22Rv1 (cell line): ENCODE measurements around the gene GOLGA6L9.
"Not testable (repeated sequence)": the region's sequence is repeated elsewhere in the genome, so short reads cannot be mapped to it uniquely, and the experiment has no call there.

ENCODE experiments used
- H3K27ac ChIP-seq: fragments of 450-650 bp; 2 replicates; pipeline ENCODE4 v1.5.1; 2017
- ZFX ChIP-seq: fragments of 450-650 bp; IDR thresholded peaks from 2 replicates; pipeline ENCODE4 v1.6.1; 2017; ENCODE audit warnings: antibody characterized with exemption, borderline replicate concordance
- TF ChIP-seq, protein P1 (sequence below): fragments of 450-650 bp; IDR thresholded peaks from 2 replicates; pipeline ENCODE4 v1.5.1; 2017; ENCODE audit warnings: mild to moderate bottlenecking

The GOLGA6L9 gene, protein sequence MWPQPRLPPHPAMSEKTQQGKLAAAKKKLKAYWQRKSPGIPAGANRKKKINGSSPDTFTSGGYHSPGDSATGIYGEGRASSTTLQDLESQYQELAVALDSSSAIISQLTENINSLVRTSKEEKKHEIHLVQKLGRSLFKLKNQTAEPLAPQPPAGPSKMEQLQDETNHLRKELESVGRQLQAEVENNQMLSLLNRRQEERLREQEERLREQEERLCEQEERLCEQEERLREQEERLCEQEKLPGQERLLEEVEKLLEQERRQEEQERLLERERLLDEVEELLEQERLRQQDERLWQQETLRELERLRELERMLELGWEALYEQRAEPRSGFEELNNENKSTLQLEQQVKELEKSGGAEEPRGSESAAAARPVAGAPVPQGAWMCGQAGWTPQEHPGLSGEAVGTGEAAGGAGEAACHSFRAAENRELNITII

DNA sequence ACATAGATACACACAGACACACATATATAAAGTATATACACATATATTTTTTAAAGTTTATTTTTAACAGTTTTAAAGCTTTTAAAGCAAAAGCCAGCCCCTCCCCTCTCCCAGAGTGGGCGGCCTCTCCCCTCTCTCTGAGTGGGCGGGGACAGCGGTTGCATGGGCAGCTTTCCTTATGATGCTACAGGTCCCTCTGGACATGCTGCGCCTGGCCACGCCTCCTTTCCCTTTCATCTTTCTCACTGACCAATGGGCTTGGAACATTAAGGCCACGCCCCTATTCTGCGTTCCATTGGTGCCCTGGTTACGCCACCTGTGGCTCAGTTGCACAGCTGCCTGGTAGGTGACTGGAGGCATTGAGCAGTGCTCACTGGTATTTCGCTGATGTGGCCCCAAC is at the start of gene GOLGA6L9:
Gene GOLGA6L9 (plus strand): TSS at position 124 of the 400 bp plus-strand sequence. CDS start 264 bp downstream, at position 388.
- H3K27ac ChIP-seq = not testable (repeated sequence)

DNA sequence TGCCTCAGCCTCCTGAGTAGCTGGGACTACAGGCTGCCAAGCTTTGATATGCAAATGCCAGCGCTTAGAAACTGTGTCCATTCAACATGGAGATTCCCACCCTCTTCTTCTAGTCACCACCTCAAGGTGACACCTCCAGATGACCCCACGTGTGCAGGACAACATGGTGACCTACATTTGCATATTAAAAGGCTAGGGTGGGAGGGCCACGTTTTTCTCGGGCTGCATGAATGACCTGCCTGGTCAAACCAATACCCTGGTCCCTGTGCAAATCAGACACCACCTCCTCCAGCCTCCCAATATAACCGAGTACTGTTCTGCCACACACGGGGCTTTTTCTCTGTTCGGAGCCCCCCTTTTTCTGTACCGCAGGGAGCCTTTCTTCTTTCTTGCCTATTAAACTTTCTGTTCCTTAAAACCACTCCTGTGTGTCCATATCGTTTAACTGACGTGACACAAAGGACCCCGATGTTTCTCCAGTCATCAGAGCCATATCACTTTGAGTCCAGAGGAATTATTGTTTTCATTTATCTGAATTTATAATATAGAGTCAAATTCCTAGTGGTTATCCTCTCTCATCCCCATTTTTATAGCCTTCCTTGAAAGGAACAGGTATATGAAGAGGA is 48.2 kb upstream of the GOLGA6L9 start:
- H3K27ac ChIP-seq = not testable (repeated sequence)

DNA sequence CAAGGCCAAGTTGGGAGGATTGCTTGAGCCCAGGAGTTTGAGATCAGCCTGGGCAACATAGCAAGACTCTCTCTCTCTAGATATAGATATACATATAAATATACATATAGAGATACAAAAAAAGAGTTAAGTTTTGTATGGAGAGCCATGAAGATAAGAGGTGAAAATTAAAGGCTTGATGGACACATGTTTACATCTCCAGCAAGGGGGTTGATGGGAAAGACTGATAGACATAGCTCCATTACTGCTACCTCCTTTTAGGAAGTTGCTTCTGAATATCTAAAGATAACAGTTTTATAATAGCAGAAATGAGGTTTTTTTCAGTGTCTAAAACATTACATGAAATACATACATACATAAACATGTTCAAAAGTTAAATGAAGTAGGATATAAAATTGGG is 42.4 kb upstream of the GOLGA6L9 start:
- H3K27ac ChIP-seq = not testable (repeated sequence)

DNA sequence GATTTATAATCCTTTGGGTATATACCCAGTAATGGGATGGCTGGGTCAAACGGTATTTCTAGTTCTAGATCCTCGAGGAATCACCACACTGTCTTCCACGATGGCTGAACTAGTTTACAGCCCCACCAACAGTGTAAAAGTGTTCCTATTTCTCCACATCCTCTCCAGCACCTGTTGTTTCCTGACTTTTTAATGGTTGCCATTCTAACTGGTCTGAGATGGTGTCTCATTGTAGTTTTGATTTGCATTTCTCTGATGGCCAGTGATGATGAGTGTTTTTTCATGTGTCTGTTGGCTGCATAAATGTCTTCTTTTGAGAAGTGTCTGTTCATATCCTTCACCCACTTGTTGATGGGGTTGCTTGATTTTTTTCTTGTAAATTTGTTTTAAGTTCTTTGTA is 39.5 kb upstream of the GOLGA6L9 start:
- H3K27ac ChIP-seq = not testable (repeated sequence)

DNA sequence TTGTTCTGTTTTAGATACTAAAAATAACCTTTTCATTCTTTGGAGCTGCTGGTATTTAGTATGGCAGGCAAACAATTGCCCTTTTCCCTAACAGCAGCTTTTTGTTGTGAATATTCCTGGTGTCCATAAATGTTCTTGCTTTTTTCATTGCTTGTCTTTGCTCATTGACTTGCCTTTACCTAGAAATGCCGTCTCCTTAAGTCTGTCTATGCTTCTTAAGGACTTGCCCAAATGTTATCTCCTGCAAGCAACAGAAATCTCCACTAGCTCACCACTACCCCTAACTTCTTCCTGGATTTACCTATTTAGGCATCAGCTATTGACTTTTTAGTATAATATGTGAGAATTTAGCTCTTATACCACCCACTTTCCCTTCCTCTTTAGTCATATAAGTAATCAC is 37.5 kb upstream of the GOLGA6L9 start:
- H3K27ac ChIP-seq = not testable (repeated sequence)

DNA sequence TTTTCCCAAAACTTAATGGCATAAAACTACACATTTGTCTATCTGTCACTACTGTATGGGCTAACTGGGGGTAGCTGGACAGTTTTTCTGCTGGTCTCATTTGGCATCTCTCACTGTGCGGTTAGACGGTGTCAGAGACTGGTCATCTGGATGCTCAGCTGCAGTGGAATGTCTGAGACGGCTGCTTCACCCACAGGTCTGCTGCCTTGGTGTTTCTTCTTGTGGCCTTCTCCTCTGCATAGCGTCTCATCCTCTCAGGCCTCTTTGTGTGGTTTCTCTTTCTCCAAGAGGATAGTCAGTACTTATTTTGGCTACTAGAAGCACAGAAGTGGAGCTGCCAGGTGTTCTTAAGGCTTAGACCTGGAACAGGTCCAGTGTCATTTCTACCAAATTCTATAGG is 35.9 kb upstream of the GOLGA6L9 start:
- no peak overlapping the region for H3K27ac ChIP-seq
- TF ChIP-seq ZFX = no peak
- TF ChIP-seq, protein P1, sequence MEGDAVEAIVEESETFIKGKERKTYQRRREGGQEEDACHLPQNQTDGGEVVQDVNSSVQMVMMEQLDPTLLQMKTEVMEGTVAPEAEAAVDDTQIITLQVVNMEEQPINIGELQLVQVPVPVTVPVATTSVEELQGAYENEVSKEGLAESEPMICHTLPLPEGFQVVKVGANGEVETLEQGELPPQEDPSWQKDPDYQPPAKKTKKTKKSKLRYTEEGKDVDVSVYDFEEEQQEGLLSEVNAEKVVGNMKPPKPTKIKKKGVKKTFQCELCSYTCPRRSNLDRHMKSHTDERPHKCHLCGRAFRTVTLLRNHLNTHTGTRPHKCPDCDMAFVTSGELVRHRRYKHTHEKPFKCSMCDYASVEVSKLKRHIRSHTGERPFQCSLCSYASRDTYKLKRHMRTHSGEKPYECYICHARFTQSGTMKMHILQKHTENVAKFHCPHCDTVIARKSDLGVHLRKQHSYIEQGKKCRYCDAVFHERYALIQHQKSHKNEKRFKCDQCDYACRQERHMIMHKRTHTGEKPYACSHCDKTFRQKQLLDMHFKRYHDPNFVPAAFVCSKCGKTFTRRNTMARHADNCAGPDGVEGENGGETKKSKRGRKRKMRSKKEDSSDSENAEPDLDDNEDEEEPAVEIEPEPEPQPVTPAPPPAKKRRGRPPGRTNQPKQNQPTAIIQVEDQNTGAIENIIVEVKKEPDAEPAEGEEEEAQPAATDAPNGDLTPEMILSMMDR = no peak

DNA sequence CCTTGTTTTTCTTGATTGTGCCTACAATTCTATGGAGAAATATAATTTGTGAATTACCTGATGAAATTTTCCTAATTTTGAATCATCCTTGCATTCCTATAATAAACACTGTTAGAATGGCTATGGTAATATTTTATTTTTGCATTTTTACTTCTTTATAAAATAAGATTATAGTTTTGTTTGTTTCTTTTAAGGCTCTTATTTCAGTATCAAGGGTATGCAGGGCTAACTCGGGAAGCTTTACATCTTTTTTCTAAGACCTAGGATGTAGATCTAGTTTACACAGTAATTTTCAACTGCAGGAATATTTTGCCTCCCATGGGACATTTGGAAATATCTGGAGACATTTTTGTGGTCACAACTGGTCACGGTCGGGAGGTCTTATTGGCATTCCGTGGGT is 33.8 kb upstream of the GOLGA6L9 start:
- not testable (repeated sequence) for H3K27ac ChIP-seq

DNA sequence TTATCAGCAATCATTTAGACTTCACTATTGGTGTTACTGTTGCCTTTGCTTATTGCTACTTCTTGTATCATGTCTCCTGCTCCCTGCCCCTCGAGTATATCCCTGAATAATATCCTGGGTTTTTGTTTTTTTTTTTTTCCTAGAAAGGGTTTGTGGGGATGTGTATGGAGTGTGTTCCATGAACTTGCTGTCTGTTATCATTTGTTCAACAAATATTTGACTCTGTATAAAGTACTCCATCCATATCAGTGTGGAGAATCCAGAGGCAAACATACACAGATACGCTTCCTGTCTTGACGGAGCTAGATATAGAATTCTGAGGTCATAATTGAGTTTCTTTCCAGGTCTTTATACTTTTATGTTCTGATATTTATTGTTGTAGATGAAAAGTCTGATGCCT is 31.8 kb upstream of the GOLGA6L9 start:
- no peak for TF ChIP-seq ZFX
- TF ChIP-seq, protein P1 = no peak
- no peak overlapping the region for H3K27ac ChIP-seq

DNA sequence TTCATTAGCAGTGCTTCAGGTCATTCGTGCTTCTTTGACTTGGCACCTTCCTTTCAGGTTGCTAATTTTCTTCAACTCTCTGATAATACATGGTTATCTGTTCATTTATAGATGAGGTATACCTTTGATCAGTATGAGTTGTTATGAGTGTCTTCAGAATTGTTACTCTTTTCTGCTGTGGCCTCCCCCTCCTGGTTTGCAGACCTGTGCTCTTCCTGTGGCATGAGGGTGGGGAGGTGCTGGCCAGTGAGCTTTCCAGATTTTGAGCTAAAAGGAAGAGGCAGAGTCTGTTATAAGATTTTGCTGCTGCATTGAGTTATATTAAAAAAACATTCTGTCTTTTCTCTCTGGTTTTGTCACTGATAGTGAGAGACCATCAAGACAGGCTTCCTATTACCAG is 30.8 kb upstream of the GOLGA6L9 start:
- TF ChIP-seq, protein P1 = no peak
- TF ChIP-seq ZFX = no peak
- H3K27ac ChIP-seq = no peak overlapping the region

DNA sequence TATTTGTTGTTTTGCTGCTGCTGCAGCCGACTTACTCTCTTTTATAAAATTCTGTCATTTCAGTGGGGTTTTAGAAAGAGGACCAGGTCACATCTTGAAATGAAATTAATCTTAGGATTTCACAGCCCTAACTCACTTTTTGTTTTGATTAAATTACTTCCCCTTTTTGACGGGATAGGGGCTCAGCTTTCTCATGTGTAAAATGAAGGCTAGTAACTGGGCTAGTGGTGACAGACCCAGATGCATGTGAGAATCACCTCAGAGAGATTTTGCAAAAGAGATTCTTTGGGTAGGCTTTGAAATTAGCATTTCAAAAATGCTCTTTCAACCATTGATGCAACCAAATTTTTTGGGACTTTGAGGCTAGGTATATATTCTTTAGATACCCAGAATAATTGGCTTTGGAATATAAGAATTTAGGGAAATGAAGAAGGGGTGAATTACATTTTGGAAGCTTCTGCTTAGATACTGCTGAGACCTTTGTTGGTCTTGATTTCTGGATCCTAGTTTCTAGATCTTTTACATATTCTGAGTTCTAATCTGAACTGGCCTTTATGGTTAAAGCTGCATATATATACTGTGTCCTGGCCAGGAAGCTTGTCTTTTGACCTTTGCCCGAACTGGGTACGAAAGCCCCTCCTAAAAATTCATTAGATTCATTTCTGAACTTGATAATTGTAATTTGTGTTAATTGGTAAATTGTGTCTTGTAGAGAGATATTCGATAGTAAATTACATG is 30.1 kb upstream of the GOLGA6L9 start:
- H3K27ac ChIP-seq = not testable (repeated sequence)

DNA sequence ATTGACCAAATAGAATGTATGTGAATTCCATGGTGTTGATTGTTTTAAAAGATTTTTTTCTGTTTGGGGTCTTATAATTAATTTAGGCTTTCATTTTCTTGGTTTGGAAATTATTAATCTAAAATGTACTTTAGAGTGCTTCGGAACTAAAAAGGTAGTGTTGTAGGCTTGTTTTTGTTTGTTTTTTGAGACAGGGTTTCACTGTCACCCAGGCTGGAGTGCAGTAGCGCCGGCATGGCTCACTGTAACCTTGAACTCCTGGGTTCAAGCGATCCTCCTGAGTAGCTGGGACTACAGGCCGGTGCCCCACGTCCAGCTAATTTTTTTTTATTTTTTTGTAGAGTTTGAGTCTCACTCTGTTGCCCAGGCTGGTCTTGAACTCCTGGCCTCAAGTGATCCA is 27.7 kb upstream of the GOLGA6L9 start:
- H3K27ac ChIP-seq = not testable (repeated sequence)

DNA sequence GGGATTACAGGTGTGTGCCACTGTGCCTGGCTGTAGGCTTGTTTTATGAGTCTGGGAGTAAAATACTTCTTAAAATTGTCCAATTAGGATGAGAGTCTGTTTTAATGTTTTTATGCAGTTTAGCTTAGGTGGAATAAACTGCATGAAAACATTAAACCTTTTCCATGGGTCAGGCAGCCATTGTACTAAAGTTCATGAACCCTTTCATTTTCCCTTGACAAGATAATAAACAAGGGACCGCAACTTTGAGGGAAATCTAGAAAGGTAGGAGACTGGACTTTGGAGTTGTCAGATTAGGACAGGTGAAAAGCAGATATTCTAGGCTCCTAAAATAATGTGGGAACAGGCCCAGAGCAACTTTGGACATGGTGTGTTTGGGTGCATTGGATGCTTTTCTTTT is 27.3 kb upstream of the GOLGA6L9 start:
- not testable (repeated sequence) for H3K27ac ChIP-seq

DNA sequence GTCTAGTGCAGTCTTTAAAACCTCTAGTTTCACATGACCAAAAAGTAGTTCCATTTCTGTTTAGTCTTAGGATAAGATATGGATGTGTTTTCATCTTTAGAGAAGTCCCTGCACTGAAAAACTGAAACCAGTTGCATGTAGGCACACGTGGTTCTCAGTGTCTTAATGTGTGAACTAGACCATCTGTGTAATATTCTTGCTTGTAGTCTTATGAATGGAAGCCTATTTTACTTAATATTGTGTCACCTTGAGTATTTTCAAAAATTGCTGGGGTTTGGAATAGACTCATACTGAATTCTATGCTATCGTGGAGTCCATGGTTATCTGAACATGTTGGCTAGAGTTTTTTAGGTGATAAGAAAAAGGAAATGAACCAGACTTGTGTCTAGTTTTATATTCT is 23.4 kb upstream of the GOLGA6L9 start:
- H3K27ac ChIP-seq = not testable (repeated sequence)

DNA sequence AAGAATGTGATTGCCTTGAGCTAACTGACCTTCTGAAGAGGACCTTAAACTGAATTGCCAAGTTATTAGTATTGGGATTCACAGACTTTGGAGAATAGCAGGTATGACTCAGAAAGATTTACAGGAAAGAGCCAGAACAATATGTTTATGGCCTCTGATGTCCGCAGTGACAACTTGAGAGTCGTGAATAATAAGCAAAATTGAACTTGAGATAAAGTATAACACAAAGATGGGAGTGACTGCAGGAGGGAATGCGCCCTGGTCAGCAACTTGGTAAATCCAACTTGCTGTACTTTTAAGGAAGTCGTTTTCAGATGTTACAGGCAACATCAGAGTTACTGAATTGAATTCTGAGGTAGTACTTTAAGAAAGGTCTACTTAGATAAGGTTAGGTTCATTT is 19.3 kb upstream of the GOLGA6L9 start:
- not testable (repeated sequence) for H3K27ac ChIP-seq

DNA sequence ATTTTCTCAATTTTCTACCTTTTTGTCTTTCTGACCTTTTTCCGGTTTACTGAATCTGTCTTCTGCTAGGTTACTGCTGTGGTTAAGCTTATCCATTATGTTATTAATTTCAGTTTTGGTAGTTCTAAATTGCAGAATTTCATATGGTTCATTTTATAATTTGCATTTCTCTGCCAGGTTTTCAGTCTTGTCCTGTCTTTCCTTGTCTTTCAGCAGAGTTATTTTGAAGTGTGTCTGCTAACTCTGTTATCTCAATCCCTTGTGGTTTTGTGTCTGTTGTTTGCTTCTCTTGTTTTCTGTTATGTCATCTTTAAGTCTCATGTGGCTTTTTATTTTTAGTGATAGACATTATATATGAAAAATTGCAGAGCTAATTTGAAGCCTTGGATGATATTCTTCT is 18.0 kb upstream of the GOLGA6L9 start:
- not testable (repeated sequence) for H3K27ac ChIP-seq
